Jurkat, Clone E6-1 (cell line): ENCODE data around the gene SEMA3F.

Experiments
- DNase-seq: peaks from one replicate; pipeline ENCODE4 v3.0.0-alpha.2; 2011; ENCODE audit warnings: low read depth, low spot score
- H3K4me3 ChIP-seq: 2 replicates; pipeline ENCODE4 v1.5.1; 2011; ENCODE audit warnings: mild to moderate bottlenecking, low read length, control low read depth, moderate library complexity

SEMA3F gene

DNA sequence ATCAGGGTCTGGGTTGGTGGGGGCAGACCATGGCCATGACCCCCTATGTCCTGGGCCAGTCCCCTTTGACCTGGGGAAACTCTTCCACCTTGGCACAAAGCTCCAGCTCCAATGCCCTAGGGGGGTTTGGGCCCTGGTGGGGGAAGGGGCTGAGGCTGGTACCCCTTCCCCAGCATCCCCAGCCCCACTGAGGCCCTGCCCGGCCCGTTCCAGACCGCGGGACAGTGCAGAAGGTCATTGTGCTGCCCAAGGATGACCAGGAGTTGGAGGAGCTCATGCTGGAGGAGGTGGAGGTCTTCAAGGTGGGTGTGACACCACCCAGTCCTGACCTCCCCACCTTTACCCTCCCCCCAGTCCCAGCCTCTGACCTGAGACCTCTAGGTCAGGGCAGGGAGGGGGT lies 30.1 kb downstream of the SEMA3F start:
- DNase-seq, result no peak
- no peak overlapping the region for H3K4me3 ChIP-seq

- no peak overlapping the region for H3K4me3 ChIP-seq
- no peak for DNase-seq
Observed at GRCh38 chr3:50186096-50186495, 31.0 kb downstream of the SEMA3F start.

DNA sequence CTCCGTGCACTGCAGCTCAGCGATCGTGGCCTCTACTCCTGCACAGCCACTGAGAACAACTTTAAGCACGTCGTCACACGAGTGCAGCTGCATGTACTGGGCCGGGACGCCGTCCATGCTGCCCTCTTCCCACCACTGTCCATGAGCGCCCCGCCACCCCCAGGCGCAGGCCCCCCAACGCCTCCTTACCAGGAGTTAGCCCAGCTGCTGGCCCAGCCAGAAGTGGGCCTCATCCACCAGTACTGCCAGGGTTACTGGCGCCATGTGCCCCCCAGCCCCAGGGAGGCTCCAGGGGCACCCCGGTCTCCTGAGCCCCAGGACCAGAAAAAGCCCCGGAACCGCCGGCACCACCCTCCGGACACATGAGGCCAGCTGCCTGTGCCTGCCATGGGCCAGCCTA lies 32.6 kb downstream of the SEMA3F start:
- no peak for DNase-seq
- H3K4me3 ChIP-seq, result no peak overlapping the region

DNA sequence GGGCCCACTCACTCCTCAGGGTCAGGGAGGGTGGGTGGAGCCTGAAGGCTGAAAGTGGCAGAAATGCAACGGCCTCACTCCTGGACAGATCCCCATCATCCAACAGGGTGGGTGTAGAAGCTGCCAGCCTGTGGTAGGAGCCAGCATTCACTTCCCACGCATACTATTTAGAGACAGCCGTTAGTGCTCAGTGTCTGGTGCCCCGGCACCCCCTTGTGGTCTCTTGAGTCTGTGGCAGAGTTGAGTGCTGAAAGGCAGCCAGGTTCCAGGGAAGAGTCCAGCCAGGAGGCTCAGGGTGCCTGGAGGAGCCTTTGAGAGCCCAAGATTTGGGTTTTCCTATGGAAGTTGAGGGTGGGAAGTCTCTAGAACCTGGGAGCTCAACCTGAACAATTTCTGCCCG lies 34.1 kb downstream of the SEMA3F start:
- H3K4me3 ChIP-seq, result no peak overlapping the region
- DNase-seq, result peak; percentile 54

DNA sequence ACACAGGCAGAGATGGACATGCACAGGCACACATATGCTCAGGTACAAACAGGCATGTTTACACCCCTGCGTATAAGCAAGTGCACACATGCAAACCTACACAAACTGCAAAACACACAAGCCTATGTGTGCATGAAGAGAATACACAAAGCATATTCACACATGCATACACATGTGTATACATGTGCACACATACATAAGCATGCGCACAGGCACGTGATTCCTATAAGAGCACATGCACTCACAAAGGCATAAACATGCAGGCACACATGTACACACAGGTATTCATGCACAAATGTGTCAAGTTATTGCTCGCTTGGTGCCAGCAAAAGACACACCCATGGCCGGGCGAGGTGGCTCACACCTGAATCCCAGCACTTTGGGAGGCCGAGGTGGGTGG lies 34.9 kb downstream of the SEMA3F start:
- H3K4me3 ChIP-seq, result no peak overlapping the region
- no peak for DNase-seq

- DNase-seq, result no peak
- no peak within 1 kb of the TSS for H3K4me3 ChIP-seq
Observed at GRCh38 chr3:50190936-50191660, 36.0 kb downstream of the SEMA3F start, which contains the start of gene GNAT1. TSS of gene GNAT1 (plus strand) at chr3:50191610. CDS start at chr3:50191726, 116 bp downstream.

- DNase-seq, result no peak
- no peak overlapping the region for H3K4me3 ChIP-seq
Observed at GRCh38 chr3:50192124-50192523, 37.0 kb downstream of the SEMA3F start.

- DNase-seq, result peak; percentile 59
- H3K4me3 ChIP-seq, result no peak overlapping the region
Observed at GRCh38 chr3:50192689-50193141, 37.6 kb downstream of the SEMA3F start.

DNA sequence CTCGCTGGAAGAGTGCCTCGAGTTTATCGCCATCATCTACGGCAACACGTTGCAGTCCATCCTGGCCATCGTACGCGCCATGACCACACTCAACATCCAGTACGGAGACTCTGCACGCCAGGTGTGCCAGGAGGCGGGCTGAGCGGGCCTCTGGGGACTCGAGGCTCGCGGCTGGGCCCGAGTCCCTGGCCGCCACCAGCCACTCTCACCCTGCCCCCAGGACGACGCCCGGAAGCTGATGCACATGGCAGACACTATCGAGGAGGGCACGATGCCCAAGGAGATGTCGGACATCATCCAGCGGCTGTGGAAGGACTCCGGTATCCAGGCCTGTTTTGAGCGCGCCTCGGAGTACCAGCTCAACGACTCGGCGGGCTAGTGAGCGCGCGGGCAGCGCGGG lies 38.2 kb downstream of the SEMA3F start:
- no peak overlapping the region for H3K4me3 ChIP-seq
- DNase-seq, result no peak

GRCh38 chr3:50193746-50194127 lies 38.6 kb downstream of the SEMA3F start:
- no peak for DNase-seq
- H3K4me3 ChIP-seq, result no peak overlapping the region

- peak; percentile 60 for DNase-seq
- peak overlapping the region; percentile 11; the same call in 1 of the 2 replicates for H3K4me3 ChIP-seq
Observed at GRCh38 chr3:50194128-50194902, 39.2 kb downstream of the SEMA3F start.

GRCh38 chr3:50194903-50195500 lies 39.9 kb downstream of the SEMA3F start:
- peak; percentile 25 for DNase-seq
- peak overlapping the region; percentile 11; the same call in 1 of the 2 replicates for H3K4me3 ChIP-seq

DNA sequence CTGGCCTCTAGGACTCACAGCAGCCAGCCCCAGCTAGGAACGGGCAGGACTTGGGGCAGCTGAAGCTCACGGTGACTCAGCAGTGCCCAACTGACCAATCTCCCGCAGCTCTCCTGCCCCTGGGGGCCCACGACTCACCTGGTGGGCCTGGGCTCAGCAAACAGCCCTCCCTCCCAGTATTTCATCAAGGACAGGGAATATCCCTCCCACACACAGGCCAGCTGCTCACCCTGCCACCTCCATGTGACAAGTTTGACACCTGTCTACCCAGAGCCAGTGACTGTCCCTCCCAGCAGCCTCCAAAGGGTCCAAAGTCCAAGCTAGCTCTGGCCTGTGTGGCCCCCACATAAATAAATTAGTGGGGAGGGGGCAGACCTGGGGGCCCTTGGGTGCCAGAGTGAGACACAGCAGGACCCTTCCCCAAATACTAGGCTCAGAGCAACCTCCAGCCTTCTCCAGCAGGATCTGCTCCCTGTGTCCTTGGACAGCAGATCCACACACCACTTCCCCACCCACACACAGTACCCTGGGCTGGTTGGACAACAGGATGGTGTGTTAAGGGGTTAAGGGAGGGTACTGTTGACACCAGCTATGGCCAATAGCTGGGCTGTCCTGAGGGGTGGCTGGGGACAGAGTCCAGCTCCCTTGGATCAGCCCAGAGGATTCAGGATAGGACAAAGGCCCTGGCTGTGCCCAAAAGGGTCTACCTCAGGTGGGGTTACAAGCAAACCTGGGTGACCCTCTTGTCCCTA lies 40.6 kb downstream of the SEMA3F start:
- no peak overlapping the region for H3K4me3 ChIP-seq
- DNase-seq, result no peak

GRCh38 chr3:50196253-50196801 lies 41.2 kb downstream of the SEMA3F start:
- no peak overlapping the region for H3K4me3 ChIP-seq
- DNase-seq, result no peak

DNA sequence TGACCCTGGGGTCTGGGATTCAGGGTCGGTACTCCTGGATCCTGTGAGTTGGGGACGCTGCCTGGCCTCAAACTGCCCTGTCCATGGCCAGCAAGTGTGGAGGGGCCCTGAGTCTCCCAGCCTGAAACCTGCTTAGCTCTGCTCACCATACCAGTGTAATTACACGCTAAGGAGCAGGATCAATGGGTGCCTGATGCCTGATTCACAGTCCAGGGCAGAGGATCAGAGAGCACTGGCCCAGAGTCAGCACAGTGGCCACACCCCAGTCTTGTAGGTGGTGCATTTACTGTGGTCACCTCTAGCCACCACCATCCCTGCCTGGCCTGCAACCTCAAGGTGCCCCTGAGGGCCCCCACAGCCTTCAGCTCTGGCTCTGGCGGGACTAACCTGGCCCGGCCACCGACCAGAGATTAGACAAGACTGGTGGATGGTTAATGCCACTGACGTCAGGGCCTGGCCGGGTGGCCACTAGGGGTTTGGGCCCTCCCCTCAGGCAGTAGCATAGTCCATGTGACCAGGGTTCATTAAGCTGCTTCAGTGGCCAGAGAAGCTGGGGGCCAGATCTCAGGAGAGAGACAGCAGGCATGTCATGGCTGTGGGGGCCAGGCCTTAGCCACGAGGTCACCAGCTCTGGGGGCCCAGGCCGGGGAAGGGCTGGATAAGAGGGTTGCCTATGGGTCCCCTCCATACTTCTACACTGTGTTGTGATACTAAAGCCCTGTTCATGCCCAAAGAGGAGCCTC lies 46.6 kb downstream of the SEMA3F start:
- H3K4me3 ChIP-seq, result no peak overlapping the region
- no peak for DNase-seq

- H3K4me3 ChIP-seq, result no peak overlapping the region
- no peak for DNase-seq
Observed at GRCh38 chr3:50202353-50203112, 47.4 kb downstream of the SEMA3F start.

DNA sequence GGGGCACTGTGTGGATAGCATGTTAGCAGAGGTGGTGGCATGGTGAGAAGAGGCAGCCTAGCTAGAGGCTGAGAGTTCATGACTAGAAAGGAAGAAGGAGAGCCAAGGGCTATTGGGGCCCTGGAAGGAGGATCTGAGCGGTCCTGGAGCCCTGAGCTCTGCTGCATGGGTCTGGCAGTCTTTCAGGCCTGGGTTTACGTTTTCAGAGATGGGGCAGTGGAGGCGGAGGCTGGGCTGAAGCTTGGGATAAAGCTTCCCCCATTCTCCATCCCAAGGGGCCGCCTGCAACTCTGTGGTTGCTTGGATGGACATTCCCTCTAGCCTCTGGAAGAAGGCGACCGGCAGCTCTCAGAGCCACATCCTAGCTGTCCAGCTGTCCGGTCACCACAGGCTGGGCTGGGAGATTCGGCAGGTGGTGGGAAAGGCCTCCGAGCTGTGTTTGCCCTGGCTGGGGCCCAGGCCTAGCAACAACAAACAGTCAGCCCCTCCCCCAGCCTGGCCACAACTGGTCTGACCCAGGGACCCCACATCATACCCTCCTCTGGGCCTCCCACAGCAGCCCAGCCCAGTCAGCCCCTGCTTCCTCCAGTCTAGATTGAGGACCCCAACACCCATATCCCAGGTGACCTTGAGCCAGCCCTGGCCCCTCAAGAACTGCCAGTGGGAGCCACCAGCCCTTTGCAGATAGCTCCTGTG lies 48.1 kb downstream of the SEMA3F start:
- DNase-seq, result no peak
- H3K4me3 ChIP-seq, result no peak overlapping the region
